ENCODE data around the gene SLC5A5. TPM values are rescaled to one million over a fixed set of nuclear protein-coding genes. Genes with fewer than 3 reads are reported as not detected.

Gene SLC5A5
- total RNA-seq, 3 donors from 2014 or later (not counting 1 experiment from before 2014, with no cell fraction given), result 0.25 to 0.43 (median 0.26) TPM

DNA sequence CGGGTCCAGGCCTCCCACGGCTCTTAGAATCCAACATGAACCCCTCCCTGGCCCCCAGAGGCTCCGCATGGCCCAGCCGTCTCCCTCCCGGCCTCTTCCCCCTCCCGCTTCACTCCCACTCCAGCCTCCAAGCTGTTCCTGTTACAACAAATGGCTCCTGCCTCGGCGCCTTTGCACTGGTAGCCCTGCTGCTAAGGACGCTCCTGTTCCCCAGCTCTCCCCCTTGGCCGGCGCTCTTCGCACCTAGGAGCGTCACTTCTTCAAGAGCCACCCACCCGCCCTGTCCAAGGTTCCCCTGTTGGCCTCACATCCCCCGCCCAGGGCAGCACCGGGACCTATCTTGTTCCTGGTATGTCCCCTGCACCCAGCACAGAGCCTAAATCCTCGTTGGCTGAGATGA lies 70.4 kb downstream of the SLC5A5 start:
- Mint-ChIP-seq H3K27me3 (ENCODE audit: low read depth in 2 of 2) (no peaks in the 10 kb centered on the region), H3K4me3 (no peak overlapping the region), H3K36me3 (no peaks in the 10 kb centered on the region), H3K4me1 (peaks cover 2 to 11% of the 10 kb centered on the region in 2 donors), H3K27ac (no peak overlapping the region), H3K9me3 (no peaks in the 10 kb centered on the region)
- H3K27me3 ChIP-seq (ENCODE audit: control insufficient read depth, insufficient read depth, low read length), result no peaks in the 10 kb centered on the region
- no peak overlapping the region for H3K4me3 ChIP-seq (ENCODE audit: low read length)
- H3K9me3 ChIP-seq (ENCODE audit: control insufficient read depth, insufficient read depth, low read length), result no peaks in the 10 kb centered on the region
- no peak for TF ChIP-seq CTCF (IDR thresholded peaks at IDR 0.05)
- intact Hi-C loops (cut with micrococcal nuclease), result no loop called here
- DNase-seq (no peak), ATAC-seq (no peak)
- H3K27ac ChIP-seq (ENCODE audit: low read length), result no peak overlapping the region
- 96% methylated on average over 17 of the region's 17 CpGs for WGBS (ENCODE audit: insufficient coverage)
- H3K36me3 ChIP-seq (ENCODE audit: control insufficient read depth, insufficient read depth, low read length), result peaks cover 13% of the 10 kb centered on the region
- H3K4me1 ChIP-seq (ENCODE audit: control insufficient read depth, insufficient read depth, low read length), result peaks cover 5% of the 10 kb centered on the region

DNA sequence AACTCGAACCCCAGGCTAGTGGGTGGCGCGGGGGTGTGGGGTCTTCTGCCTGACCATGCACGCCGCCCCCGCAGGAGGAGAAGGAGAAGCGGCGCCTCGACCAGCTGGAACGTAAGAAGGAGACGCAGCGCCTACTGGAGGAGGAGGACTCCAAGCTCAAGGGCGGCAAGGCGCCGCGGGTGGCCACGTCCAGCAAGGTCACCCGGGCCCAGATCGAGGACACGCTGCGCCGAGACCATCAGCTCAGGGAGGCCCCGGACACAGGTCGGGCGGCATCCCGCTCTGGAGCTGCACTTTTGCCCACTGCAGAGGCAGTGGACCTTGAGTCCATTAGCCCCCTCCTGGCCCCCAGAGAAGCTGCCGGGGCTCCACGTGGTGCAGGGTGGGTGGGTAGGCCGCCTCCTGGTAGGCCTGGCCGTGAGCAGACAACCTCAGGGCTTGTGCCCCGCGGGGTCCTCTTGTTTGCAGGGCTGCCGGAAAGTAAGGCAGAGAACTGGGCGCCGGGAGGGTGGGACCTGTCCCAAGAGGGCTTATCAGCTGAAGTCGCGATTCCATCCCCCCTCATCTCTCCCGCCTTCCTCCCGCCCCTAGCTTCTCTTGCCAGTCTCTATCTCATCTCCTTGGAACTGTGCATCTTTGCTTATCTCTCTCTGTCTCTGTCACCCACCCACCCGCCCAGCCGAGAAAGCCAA lies 71.0 kb downstream of the SLC5A5 start:
- no peak overlapping the region for H3K27ac Mint-ChIP-seq
- H3K4me1 Mint-ChIP-seq, result peaks cover 6 to 16% of the 10 kb centered on the region in 2 donors
- no peak overlapping the region for H3K27ac ChIP-seq (ENCODE audit: low read length)
- H3K36me3 ChIP-seq (ENCODE audit: control insufficient read depth, insufficient read depth, low read length), result peaks cover 13% of the 10 kb centered on the region
- intact Hi-C loops (cut with micrococcal nuclease), result no loop called here
- H3K9me3 Mint-ChIP-seq, result no peaks in the 10 kb centered on the region
- ATAC-seq, result no peak
- DNase-seq, result no peak
- peaks cover 0 to 3% of the 10 kb centered on the region in 2 donors for H3K27me3 Mint-ChIP-seq (ENCODE audit: low read depth in 2 of 2)
- TF ChIP-seq CTCF (IDR thresholded peaks at IDR 0.05), result no peak
- 97% methylated on average over 41 of the region's 41 CpGs for WGBS (ENCODE audit: insufficient coverage)
- no peaks in the 10 kb centered on the region for H3K9me3 ChIP-seq (ENCODE audit: control insufficient read depth, insufficient read depth, low read length)
- H3K36me3 Mint-ChIP-seq, result no peaks in the 10 kb centered on the region
- no peaks in the 10 kb centered on the region for H3K27me3 ChIP-seq (ENCODE audit: control insufficient read depth, insufficient read depth, low read length)
- peaks cover 9% of the 10 kb centered on the region for H3K4me1 ChIP-seq (ENCODE audit: control insufficient read depth, insufficient read depth, low read length)
- H3K4me3 ChIP-seq (ENCODE audit: low read length), result no peak overlapping the region
- no peak overlapping the region for H3K4me3 Mint-ChIP-seq

DNA sequence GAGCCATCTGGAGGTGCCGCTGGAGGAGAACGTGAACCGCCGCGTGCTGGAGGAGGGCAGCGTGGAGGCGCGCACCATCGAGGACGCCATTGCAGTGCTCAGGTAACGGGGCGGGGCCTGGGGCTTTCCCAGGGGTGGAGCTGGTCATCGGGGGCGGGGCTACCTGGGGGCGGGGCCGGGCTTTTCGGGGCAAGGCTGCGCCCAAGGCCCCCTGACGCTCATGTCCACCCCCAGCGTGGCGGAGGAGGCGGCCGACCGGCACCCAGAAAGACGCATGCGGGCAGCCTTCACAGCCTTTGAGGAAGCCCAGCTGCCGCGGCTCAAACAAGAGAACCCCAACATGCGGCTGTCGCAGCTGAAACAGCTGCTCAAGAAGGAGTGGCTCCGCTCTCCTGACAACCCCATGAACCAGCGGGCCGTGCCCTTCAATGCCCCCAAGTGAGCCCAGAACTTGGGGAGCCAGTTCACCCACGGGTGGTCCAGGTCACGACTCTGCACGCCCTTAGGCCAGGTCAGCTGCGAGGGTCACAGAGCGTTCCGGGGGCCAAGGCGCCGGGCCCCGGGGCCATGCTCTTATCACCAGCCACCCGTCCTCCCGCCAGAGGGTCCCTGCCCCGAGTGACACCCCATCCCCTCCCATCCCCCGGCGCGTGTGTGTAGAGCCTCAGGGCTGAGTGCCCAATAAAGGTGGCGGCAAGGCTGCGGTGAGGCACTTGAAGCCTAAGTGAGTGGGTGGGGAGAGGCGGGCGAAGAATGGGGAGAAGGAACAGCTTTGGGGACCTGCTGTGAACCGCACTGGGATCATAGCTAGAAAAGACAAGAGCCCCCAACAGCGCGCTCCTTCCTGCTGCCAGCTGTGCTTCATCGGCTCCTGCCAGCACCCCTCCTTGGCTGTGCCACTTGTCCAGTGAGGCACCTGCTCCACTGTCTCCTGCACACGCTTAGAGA lies 71.8 kb downstream of the SLC5A5 start:
- 93% methylated on average over 56 of the region's 57 CpGs for WGBS (ENCODE audit: insufficient coverage)
- Histone ChIP-seq H3K27me3 (ENCODE audit: control insufficient read depth, insufficient read depth, low read length) (no peaks in the 10 kb centered on the region), H3K27ac (ENCODE audit: low read length) (no peak overlapping the region), H3K4me1 (ENCODE audit: control insufficient read depth, insufficient read depth, low read length) (peaks cover 11% of the 10 kb centered on the region), H3K9me3 (ENCODE audit: control insufficient read depth, insufficient read depth, low read length) (no peaks in the 10 kb centered on the region), H3K4me3 (ENCODE audit: low read length) (no peak overlapping the region), H3K36me3 (ENCODE audit: control insufficient read depth, insufficient read depth, low read length) (peaks cover 13% of the 10 kb centered on the region)
- no peak for ATAC-seq
- intact Hi-C loops (cut with micrococcal nuclease), result no loop called here
- H3K4me1 Mint-ChIP-seq, result peaks cover 6 to 16% of the 10 kb centered on the region in 2 donors
- peaks cover 0 to 3% of the 10 kb centered on the region in 2 donors for H3K27me3 Mint-ChIP-seq (ENCODE audit: low read depth in 2 of 2)
- no peak for TF ChIP-seq CTCF (IDR thresholded peaks at IDR 0.05)
- H3K27ac Mint-ChIP-seq, result peak overlapping the region in 1 of 2 donors; percentile 27
- H3K36me3 Mint-ChIP-seq, result no peaks in the 10 kb centered on the region
- no peak overlapping the region for H3K4me3 Mint-ChIP-seq
- no peak for DNase-seq
- no peaks in the 10 kb centered on the region for H3K9me3 Mint-ChIP-seq
